Adrenal gland (tissue), 12 donors: ENCODE results near the gene DEPDC1B. TPM values are rescaled to one million over a fixed set of nuclear protein-coding genes. Genes with fewer than 3 reads are reported as not detected.
A peak's percentile ranks its signal among the peaks of the same experiment; 100 is the strongest.

Experiments used
- DNase-seq, 7 donors: peaks; one replicate each; pipeline ENCODE4 v3.0.0-alpha.2; 2019 to 2020
- H3K27ac ChIP-seq, 5 donors: fragments of 200-600 bp; sonication (generic) in 4 of 5; 1 replicate in 3 of 5; 2 replicates in 2 of 5; pipeline versions ENCODE4 v1.5.1 to v1.8.0; 2016 to 2020; ENCODE audit warnings: mild to moderate bottlenecking in 1 of 5
- H3K27me3 ChIP-seq: fragments of 200-600 bp; 2 replicates; pipeline ENCODE4 v1.8.0; 2021
- H3K36me3 ChIP-seq, 2 donors: fragments of 200-600 bp; replicated peaks in 1 of 2; 1 replicate in 1 of 2; 2 replicates in 1 of 2; pipeline versions ENCODE4 v1.5.1 to v1.8.0; 2018 to 2022
- H3K4me1 ChIP-seq, 2 donors: fragments of 200-600 bp; replicated peaks in 1 of 2; 1 replicate in 1 of 2; 2 replicates in 1 of 2; pipeline versions ENCODE4 v1.5.1 to v1.8.0; 2018 to 2021
- H3K4me3 ChIP-seq, 4 donors: fragments of 200-600 bp; sonication (generic) in 3 of 4; one replicate each; pipeline ENCODE4 v1.5.1; 2016 to 2018
- H3K9me3 ChIP-seq, 3 donors: fragments of 200-600 bp; sonication (generic) in 1 of 3; replicated peaks in 1 of 3; 1 replicate in 2 of 3; 2 replicates in 1 of 3; pipeline versions ENCODE4 v1.5.1 to v1.8.0; 2016 to 2021
- CTCF ChIP-seq, 6 experiments: fragments of 450-650 bp in 4 of 6; fragments of 200-600 bp in 2 of 6; sonication (generic) in 1 of 6; IDR thresholded peaks; 1 replicate in 5 of 6; 2 replicates in 1 of 6; pipeline versions ENCODE4 v1.5.1 to v1.8.0; 2016 to 2021; ENCODE audit warnings: antibody characterized with exemption in 6 of 6, mild to moderate bottlenecking in 2 of 6, moderate library complexity in 1 of 6
- POLR2A ChIP-seq, 2 donors: fragments of 450-650 bp; IDR thresholded peaks; one replicate each; pipeline ENCODE4 v1.6.1; 2017; ENCODE audit warnings: antibody characterized with exemption in 2 of 2, mild to moderate bottlenecking in 2 of 2, moderate library complexity in 1 of 2
- WGBS, 4 donors: extraction: QIAGEN DNeasy Blood & Tissue Kit in 2 of 4; methylation state at CpG; one replicate each; pipeline versions ENCODE4 v1.1.5 to v1.1.7; 2013 to 2017; 5-methylcytosine and 5-hydroxymethylcytosine counted together
- intact Hi-C, 2 donors: fragments of 100-400 bp; cut with DNase I; formaldehyde crosslinking; loops; one replicate each; pipeline versions ENCODE4 v1.14.1 to v1.15.0; 2022 to 2023
- polyA plus RNA-seq, 3 donors: library from polyadenylated mRNA; stranded (reverse); fragments of 200-250 nt in 2 of 3; fragments of 350-450 nt in 1 of 3; fragmentation: Illumina TruSeq in 1 of 3; extraction: RNeasy Lipid Tissue Mini Kit (QIAGEN cat#74804) in 1 of 3; gene quantifications; one replicate each; pipeline ENCODE4 v1.2.3, GENCODE V29; 2013 to 2014
- total RNA-seq, 9 donors: library from RNA; depleted of rRNA in 4 of 9; stranded (reverse); fragments of >200 nt in 4 of 9; fragments of 120-200 nt in 1 of 9; fragmentation: NEBNext Ultra II Directional in 1 of 9; extraction: Animal tissue kit (Norgen Biotek cat#: 25700) in 1 of 9; gene quantifications; one replicate each; pipeline versions ENCODE4 v1.1.0 to v1.2.4, GENCODE V29; 2013 to 2023
- donor health status: healthy with polysubstance abuse.
- donor health status: Bipolar disorder and iron deficiency.
- donor health status: DM: yes; HTN: yes; CAD: no.
- donor health status: DM: no; HTN: no; CAD: no.
- donor health status: DM: no; HTN: no; CAD: no.
- donor health status: DM: yes; HTN: yes; CAD: no.

DEPDC1B gene
- total and polyA plus RNA-seq, 12 donors: 0.08 to 7.0 (median 0.36) TPM; not detected in 1

DNA sequence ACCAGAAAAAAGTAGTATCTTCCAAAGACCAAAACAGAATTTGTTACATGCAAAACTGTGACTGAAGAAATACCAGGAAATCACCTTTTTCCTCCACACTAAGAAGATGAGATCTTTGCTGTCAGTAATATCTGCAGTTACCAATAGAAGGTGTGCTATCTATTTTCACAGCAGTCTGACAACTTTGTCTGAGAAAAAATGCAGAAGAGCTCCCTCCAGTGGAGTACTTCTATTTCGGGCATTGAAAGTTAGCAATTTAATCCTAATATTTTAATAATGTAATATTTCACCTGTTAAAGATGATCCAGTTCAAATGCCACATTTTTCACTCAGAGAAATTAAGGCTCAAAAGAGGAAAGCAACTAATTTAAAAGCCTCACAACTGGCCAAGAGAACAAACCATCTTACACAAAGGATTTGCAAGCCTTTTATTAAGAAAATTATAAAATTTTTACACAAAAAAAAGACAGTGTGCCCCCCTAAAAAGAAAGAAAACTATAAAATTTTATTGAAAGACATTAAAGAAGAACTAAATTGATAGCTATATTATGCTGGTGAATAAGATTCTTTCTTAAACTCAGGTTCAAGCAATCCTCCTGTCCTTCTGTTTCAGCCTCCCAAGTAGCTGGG is 50.6 kb downstream of the DEPDC1B start:
- H3K9me3 ChIP-seq: no peaks in the 10 kb centered on the region
- H3K4me3 ChIP-seq: no peak overlapping the region
- no peak overlapping the region for H3K27ac ChIP-seq
- no peaks in the 10 kb centered on the region for H3K36me3 ChIP-seq
- WGBS, 4 donors: 9 to 18% (median 10%) methylated on average over 1 of the region's 1 CpG
- no peaks in the 10 kb centered on the region for H3K4me1 ChIP-seq
- TF ChIP-seq POLR2A (IDR thresholded peaks at IDR 0.05) (no peak), CTCF (IDR thresholded peaks at IDR 0.05) (peak in 5 of 6 experiments; percentile 25 to 50 (median 28))
- H3K27me3 ChIP-seq: no peaks in the 10 kb centered on the region
- DNase-seq: no peak
- intact Hi-C loops: no loop called here

DNA sequence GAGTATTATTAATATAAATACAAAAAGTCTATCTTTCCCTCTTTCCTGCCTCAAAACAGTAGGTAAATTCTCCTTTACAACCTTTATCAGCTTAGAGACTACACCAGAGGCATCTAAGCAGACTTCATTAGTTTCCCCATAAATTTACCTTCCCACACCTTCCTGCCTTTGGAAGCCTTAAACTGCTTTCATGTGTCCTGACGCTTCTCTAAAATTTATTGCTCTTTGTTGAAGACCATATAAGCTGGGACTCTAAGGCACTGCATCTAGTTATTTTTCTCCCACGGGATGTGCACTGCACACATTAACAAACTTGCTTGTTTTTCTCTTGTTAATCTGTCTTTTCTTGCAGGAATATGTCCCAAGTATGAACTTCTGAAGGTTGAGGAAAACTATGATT is 51.8 kb downstream of the DEPDC1B start:
- WGBS, 4 donors: 73 to 88% (median 78%) methylated on average over 2 of the region's 2 CpGs
- intact Hi-C loops: no loop called here
- no peak for DNase-seq
- Histone ChIP-seq H3K9me3 (no peaks in the 10 kb centered on the region), H3K27me3 (no peaks in the 10 kb centered on the region), H3K4me1 (no peaks in the 10 kb centered on the region), H3K4me3 (no peak overlapping the region), H3K36me3 (no peaks in the 10 kb centered on the region), H3K27ac (no peak overlapping the region)
- TF ChIP-seq POLR2A (IDR thresholded peaks at IDR 0.05) (no peak), CTCF (IDR thresholded peaks at IDR 0.05) (no peak)

DNA sequence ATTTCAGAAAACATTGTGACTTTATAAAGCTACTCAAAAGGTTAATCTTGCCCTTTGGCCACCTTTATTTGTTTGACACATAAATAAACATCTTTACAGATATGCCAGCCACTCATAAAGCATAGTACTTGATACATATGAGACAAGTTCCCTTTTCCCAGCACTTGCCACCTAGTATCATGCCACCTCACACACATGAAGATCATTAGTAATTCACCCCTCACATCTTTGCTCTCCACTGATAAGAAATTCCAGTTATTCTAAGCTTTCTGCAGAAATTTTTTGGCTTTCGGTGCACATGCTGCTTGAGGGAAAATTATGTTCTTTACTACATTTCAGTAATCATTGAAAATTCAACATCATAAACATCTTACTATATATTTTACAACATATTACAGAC is 59.1 kb downstream of the DEPDC1B start:
- 98 to 100% (median 100%) methylated on average over 1 of the region's 1 CpG for WGBS, 4 donors
- Histone ChIP-seq H3K27ac (no peak overlapping the region), H3K36me3 (no peaks in the 10 kb centered on the region), H3K9me3 (no peaks in the 10 kb centered on the region), H3K4me1 (no peaks in the 10 kb centered on the region), H3K27me3 (no peaks in the 10 kb centered on the region), H3K4me3 (no peak overlapping the region)
- TF ChIP-seq CTCF (IDR thresholded peaks at IDR 0.05): no peak
- TF ChIP-seq POLR2A (IDR thresholded peaks at IDR 0.05): no peak
- DNase-seq: no peak
- intact Hi-C loops: no loop called here

- no peak for TF ChIP-seq POLR2A (IDR thresholded peaks at IDR 0.05)
- TF ChIP-seq CTCF (IDR thresholded peaks at IDR 0.05): no peak
- Histone ChIP-seq H3K27me3 (no peaks in the 10 kb centered on the region), H3K4me3 (no peak overlapping the region), H3K27ac (no peak overlapping the region), H3K9me3 (no peaks in the 10 kb centered on the region), H3K36me3 (no peaks in the 10 kb centered on the region), H3K4me1 (no peaks in the 10 kb centered on the region)
- DNase-seq: no peak
- WGBS, 4 donors: 78 to 96% (median 84%) methylated on average over 1 of the region's 1 CpG
- intact Hi-C loops: no loop called here
Observed at GRCh38 chr5:60639544-60639943, 60.4 kb downstream of the DEPDC1B start.
